Upper lobe of right lung (tissue), 1 donor: Measurements from ENCODE around the gene GRIK2. TPM values are rescaled to one million over a fixed set of nuclear protein-coding genes. Genes with fewer than 3 reads are reported as not detected.
A peak's percentile ranks its signal among the peaks of the same experiment; 100 is the strongest.

Experiments
- ATAC-seq: fragments of 200-7000 bp; cut with Tn5 transposase; one replicate; pipeline ENCODE4 v1.9.1; 2020; ENCODE audit warnings: mild to moderate bottlenecking, moderate library complexity
- DNase-seq: peaks from one replicate; pipeline ENCODE4 v3.0.0-alpha.2; 2020
- H3K27ac ChIP-seq: fragments of 200-600 bp; one replicate; pipeline ENCODE4 v1.8.0; 2022
- H3K27me3 ChIP-seq: fragments of 200-600 bp; one replicate; pipeline ENCODE4 v1.8.0; 2022; ENCODE audit warnings: mild to moderate bottlenecking
- H3K36me3 ChIP-seq: fragments of 200-600 bp; one replicate; pipeline ENCODE4 v1.8.0; 2022
- H3K4me1 ChIP-seq: fragments of 200-600 bp; one replicate; pipeline ENCODE4 v1.8.0; 2022
- H3K4me3 ChIP-seq: fragments of 200-600 bp; one replicate; pipeline ENCODE4 v1.8.0; 2022; ENCODE audit warnings: mild to moderate bottlenecking
- H3K9me3 ChIP-seq: fragments of 200-600 bp; one replicate; pipeline ENCODE4 v1.8.0; 2022
- CTCF ChIP-seq: fragments of 200-600 bp; IDR thresholded peaks from one replicate; pipeline ENCODE4 v1.8.0; 2022; ENCODE audit warnings: antibody characterized with exemption
- intact Hi-C: fragments of 100-400 bp; cut with DNase I; formaldehyde crosslinking; loops from one replicate; pipeline ENCODE4 v1.11.0; 2022
- total RNA-seq: library from RNA; stranded (reverse); fragmentation: NEBNext Ultra II Directional; extraction: Animal tissue kit (Norgen Biotek cat#: 25700); gene quantifications from one replicate; pipeline ENCODE4 v1.2.1, GENCODE V29; 2021
- donor health status: DM: no; HTN: yes; CAD: no; lungs with severe emphysema.

The GRIK2 gene
- total RNA-seq, 1 donor from 2014 or later, result 0.38 TPM

GRCh38 chr6:101986476-101986875 lies 593.0 kb downstream of the GRIK2 start:
- no peaks in the 10 kb centered on the region for H3K9me3 ChIP-seq
- no peak for TF ChIP-seq CTCF
- DNase-seq (no peak), ATAC-seq (no peak)
- no peak overlapping the region for H3K4me3 ChIP-seq
- H3K27ac ChIP-seq, result no peak overlapping the region
- H3K27me3 ChIP-seq, result no peaks in the 10 kb centered on the region
- H3K36me3 ChIP-seq, result no peaks in the 10 kb centered on the region
- H3K4me1 ChIP-seq, result no peaks in the 10 kb centered on the region
- intact Hi-C loops, result no loop called here

- Histone ChIP-seq H3K27me3 (no peaks in the 10 kb centered on the region), H3K4me1 (no peaks in the 10 kb centered on the region), H3K36me3 (no peaks in the 10 kb centered on the region), H3K9me3 (no peaks in the 10 kb centered on the region), H3K27ac (no peak overlapping the region), H3K4me3 (no peak overlapping the region)
- DNase-seq (no peak), ATAC-seq (no peak)
- no peak for TF ChIP-seq CTCF
- intact Hi-C loops, result no loop called here
Observed at GRCh38 chr6:101992286-101992685, 598.8 kb downstream of the GRIK2 start.

GRCh38 chr6:101994521-101994920 lies 601.0 kb downstream of the GRIK2 start:
- Histone ChIP-seq H3K27ac (no peak overlapping the region), H3K9me3 (no peaks in the 10 kb centered on the region), H3K36me3 (no peaks in the 10 kb centered on the region), H3K4me1 (no peaks in the 10 kb centered on the region), H3K4me3 (no peak overlapping the region), H3K27me3 (no peaks in the 10 kb centered on the region)
- intact Hi-C loops, result no loop called here
- DNase-seq (no peak), ATAC-seq (no peak)
- TF ChIP-seq CTCF, result no peak

- no peak overlapping the region for H3K27ac ChIP-seq
- no peak for TF ChIP-seq CTCF
- ATAC-seq, result peak; percentile 31
- intact Hi-C loops, result no loop called here
- H3K4me1 ChIP-seq, result no peaks in the 10 kb centered on the region
- H3K27me3 ChIP-seq, result no peaks in the 10 kb centered on the region
- DNase-seq, result peak; percentile 46
- no peaks in the 10 kb centered on the region for H3K9me3 ChIP-seq
- no peak overlapping the region for H3K4me3 ChIP-seq
- H3K36me3 ChIP-seq, result no peaks in the 10 kb centered on the region
Observed at GRCh38 chr6:102015431-102015830, 621.9 kb downstream of the GRIK2 start.

GRCh38 chr6:102022281-102022680 lies 628.8 kb downstream of the GRIK2 start:
- no peak overlapping the region for H3K27ac ChIP-seq
- no peaks in the 10 kb centered on the region for H3K4me1 ChIP-seq
- no peaks in the 10 kb centered on the region for H3K36me3 ChIP-seq
- no peaks in the 10 kb centered on the region for H3K27me3 ChIP-seq
- H3K4me3 ChIP-seq, result no peak overlapping the region
- ATAC-seq, result no peak
- intact Hi-C loops, result no loop called here
- no peaks in the 10 kb centered on the region for H3K9me3 ChIP-seq
- no peak for DNase-seq
- TF ChIP-seq CTCF, result no peak

- Histone ChIP-seq H3K27me3 (no peaks in the 10 kb centered on the region), H3K4me3 (no peak overlapping the region), H3K36me3 (no peaks in the 10 kb centered on the region), H3K9me3 (no peaks in the 10 kb centered on the region), H3K27ac (no peak overlapping the region), H3K4me1 (no peaks in the 10 kb centered on the region)
- intact Hi-C loops, result no loop called here
- TF ChIP-seq CTCF, result no peak
- DNase-seq (no peak), ATAC-seq (no peak)
Observed at GRCh38 chr6:102022803-102023202, 629.3 kb downstream of the GRIK2 start.
